Keratinocyte (primary cell): ENCODE results near the gene DCBLD2. TPM values are rescaled to one million over a fixed set of nuclear protein-coding genes. Genes with fewer than 3 reads are reported as not detected.

ENCODE experiments used
- DNase-seq: peaks from one replicate; pipeline ENCODE4 v3.0.0-alpha.2; 2011; ENCODE audit warnings: low read depth, missing footprints, low spot score
- FAIRE-seq: peaks from 2 replicates; lab custom pipeline; 2011; peaks lifted over from hg19 to GRCh38; lab: Jason Lieb, UNC
- H2AFZ ChIP-seq: 2 replicates; pipeline ENCODE4 v1.6.0; 2012; ENCODE audit warnings: low read length, control low read depth, inconsistent platforms; ENCODE audit not compliant: control insufficient read depth
- H3K27ac ChIP-seq: 2 replicates; pipeline ENCODE4 v1.5.1; 2011; ENCODE audit warnings: low read length; ENCODE audit not compliant: control insufficient read depth, insufficient read depth
- H3K27me3 ChIP-seq: 3 replicates; pipeline ENCODE4 v1.6.0; 2011; ENCODE audit warnings: low read length; ENCODE audit not compliant: control insufficient read depth, insufficient read depth; ENCODE audit errors: extremely low read depth
- H3K36me3 ChIP-seq, 2 experiments: 2 replicates in 1 of 2; 3 replicates in 1 of 2; pipeline ENCODE4 v1.5.1; 2011; ENCODE audit warnings: low read length in 2 of 2, mild to moderate bottlenecking in 1 of 2; ENCODE audit not compliant: control insufficient read depth in 2 of 2, insufficient read depth in 2 of 2; ENCODE audit errors: extremely low read depth in 1 of 2
- H3K4me1 ChIP-seq: 3 replicates; pipeline ENCODE4 v1.5.1; 2011; ENCODE audit warnings: low read length; ENCODE audit not compliant: control insufficient read depth, insufficient read depth; ENCODE audit errors: extremely low read depth
- H3K4me2 ChIP-seq: 3 replicates; pipeline ENCODE4 v1.6.0; 2011; ENCODE audit warnings: low read depth, low read length; ENCODE audit not compliant: control insufficient read depth, insufficient read depth; ENCODE audit errors: extremely low read depth
- H3K4me3 ChIP-seq, 3 experiments: fragments of 200-600 bp in 1 of 3; sonication (generic) in 1 of 3; 2 replicates in 2 of 3; 3 replicates in 1 of 3; pipeline ENCODE4 v1.5.1; 2011 to 2016; ENCODE audit warnings: low read length in 3 of 3, mild to moderate bottlenecking in 3 of 3, control low read depth in 2 of 3, inconsistent platforms in 1 of 3, low read depth in 1 of 3, mixed read lengths in 1 of 3, mixed run types in 1 of 3, moderate library complexity in 1 of 3; ENCODE audit not compliant: control insufficient read depth in 2 of 3, insufficient read depth in 2 of 3; ENCODE audit errors: extremely low read depth in 1 of 3
- H3K79me2 ChIP-seq: 2 replicates; pipeline ENCODE4 v1.6.0; 2012; ENCODE audit warnings: low read length; ENCODE audit not compliant: control insufficient read depth, insufficient read depth
- H3K9ac ChIP-seq: 3 replicates; pipeline ENCODE4 v1.6.0; 2011; ENCODE audit warnings: low read length; ENCODE audit not compliant: control insufficient read depth, insufficient read depth; ENCODE audit errors: extremely low read depth
- H3K9me1 ChIP-seq: 3 replicates; pipeline ENCODE4 v1.6.0; 2011; ENCODE audit warnings: low read length; ENCODE audit not compliant: control insufficient read depth, insufficient read depth; ENCODE audit errors: extremely low read depth
- H3K9me3 ChIP-seq: 2 replicates; pipeline ENCODE4 v1.5.1; 2012; ENCODE audit warnings: low read depth, low read length; ENCODE audit not compliant: control insufficient read depth
- H4K20me1 ChIP-seq: 3 replicates; pipeline ENCODE4 v1.6.0; 2011; ENCODE audit warnings: low read length; ENCODE audit not compliant: control insufficient read depth, insufficient read depth; ENCODE audit errors: extremely low read depth
- EZH2 ChIP-seq: IDR thresholded peaks from one replicate; pipeline ENCODE4 v1.6.1; 2012; ENCODE audit warnings: inconsistent platforms, mild to moderate bottlenecking, low read length, moderate library complexity
- dilution Hi-C: fragments of 300-500 bp; cut with MboI; formaldehyde crosslinking; loops from one replicate; pipeline ENCODE4 v1.7.0; 2020; ENCODE audit warnings: low sequenced_read_pairs; ENCODE audit not compliant: extremely low pct_ligation_motif_present
- polyA plus RNA-seq, 5 experiments: library from polyadenylated mRNA; depleted of rRNA in 3 of 5; stranded (reverse) in 3 of 5; stranded (forward) in 1 of 5; unstranded in 1 of 5; fragments of >200 nt; gene quantifications; 1 replicate in 1 of 5; 2 replicates in 3 of 5; 3 replicates in 1 of 5; pipeline versions ENCODE4 v1.2.1 to v1.2.3, GENCODE V29; 2011 to 2012; ENCODE audit warnings: missing spikeins in 2 of 5, low read depth in 1 of 5, low replicate concordance in 1 of 5
- TF ChIP-seq, protein P1 (sequence below), 3 experiments: IDR thresholded peaks in 1 of 3; conservative IDR thresholded peaks in 1 of 3; optimal IDR thresholded peaks in 1 of 3; 2 replicates in 2 of 3; 3 replicates in 1 of 3; pipeline versions ENCODE3 to v1.5.1; 2011; ENCODE audit warnings: low read length in 3 of 3, mild to moderate bottlenecking in 3 of 3, moderate library complexity in 2 of 3, control low read depth in 1 of 3, inconsistent platforms in 1 of 3; ENCODE audit not compliant: insufficient read depth in 2 of 3; ENCODE audit errors: extremely low read depth in 1 of 3

Gene DCBLD2
- polyA plus RNA-seq, 1 donor (not counting 4 experiments of a cell fraction or from before 2014, with no cell fraction given), result 465 TPM

DNA sequence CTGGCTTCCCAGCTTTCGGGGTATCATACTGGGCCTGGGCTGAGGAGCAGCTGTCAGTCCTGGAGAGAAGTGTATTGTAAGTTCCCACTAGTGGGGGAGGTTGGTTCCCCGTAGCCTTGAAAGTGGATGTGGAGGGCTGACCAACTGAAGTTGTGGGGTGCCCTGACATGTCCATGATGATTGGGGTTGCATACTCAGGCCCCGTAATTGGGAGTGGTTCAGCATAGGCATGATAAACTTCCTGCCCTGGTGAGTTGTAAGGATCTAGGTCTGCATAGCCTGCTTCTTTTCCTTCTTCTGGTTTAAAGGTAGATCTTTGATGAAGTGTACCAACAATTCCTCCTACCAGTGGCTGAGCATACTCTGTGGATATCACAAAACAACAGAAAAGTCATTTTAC lies 102.0 kb downstream of the DCBLD2 start:
- Histone ChIP-seq H3K27ac (peak overlapping the region; percentile 26), H3K27me3 (no peaks in the 10 kb centered on the region), H3K9me1 (no peaks in the 10 kb centered on the region), H3K9me3 (no peaks in the 10 kb centered on the region), H3K4me2 (no peak overlapping the region), H3K4me3 (peak overlapping the region in 1 of 3 experiments; percentile 19), H3K36me3 (peaks cover 11 to 44% of the 10 kb centered on the region in 2 experiments), H3K9ac (no peak overlapping the region), H3K79me2 (no peaks in the 10 kb centered on the region), H3K4me1 (peaks cover 33% of the 10 kb centered on the region), H4K20me1 (peaks cover 8% of the 10 kb centered on the region), H2AFZ (no peak overlapping the region)
- DNase-seq, result peak; percentile 40
- TF ChIP-seq, protein P1, sequence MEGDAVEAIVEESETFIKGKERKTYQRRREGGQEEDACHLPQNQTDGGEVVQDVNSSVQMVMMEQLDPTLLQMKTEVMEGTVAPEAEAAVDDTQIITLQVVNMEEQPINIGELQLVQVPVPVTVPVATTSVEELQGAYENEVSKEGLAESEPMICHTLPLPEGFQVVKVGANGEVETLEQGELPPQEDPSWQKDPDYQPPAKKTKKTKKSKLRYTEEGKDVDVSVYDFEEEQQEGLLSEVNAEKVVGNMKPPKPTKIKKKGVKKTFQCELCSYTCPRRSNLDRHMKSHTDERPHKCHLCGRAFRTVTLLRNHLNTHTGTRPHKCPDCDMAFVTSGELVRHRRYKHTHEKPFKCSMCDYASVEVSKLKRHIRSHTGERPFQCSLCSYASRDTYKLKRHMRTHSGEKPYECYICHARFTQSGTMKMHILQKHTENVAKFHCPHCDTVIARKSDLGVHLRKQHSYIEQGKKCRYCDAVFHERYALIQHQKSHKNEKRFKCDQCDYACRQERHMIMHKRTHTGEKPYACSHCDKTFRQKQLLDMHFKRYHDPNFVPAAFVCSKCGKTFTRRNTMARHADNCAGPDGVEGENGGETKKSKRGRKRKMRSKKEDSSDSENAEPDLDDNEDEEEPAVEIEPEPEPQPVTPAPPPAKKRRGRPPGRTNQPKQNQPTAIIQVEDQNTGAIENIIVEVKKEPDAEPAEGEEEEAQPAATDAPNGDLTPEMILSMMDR (optimal IDR thresholded peaks at IDR 0.05 in 1 of 3, IDR thresholded peaks at IDR 0.05 in 1 of 3, conservative IDR thresholded peaks at IDR 0.05 in 1 of 3; ENCODE audit: extremely low read depth in 1 of 3, insufficient read depth in 2 of 3, low read length in 3 of 3), result no peak
- TF ChIP-seq EZH2, result no peak
- dilution Hi-C loops, result loop anchor here (25.0 kb wide), 1 partner anchor 187 kb away; no protein-coding TSS in a partner anchor
- FAIRE-seq, result peak; percentile 69

DNA sequence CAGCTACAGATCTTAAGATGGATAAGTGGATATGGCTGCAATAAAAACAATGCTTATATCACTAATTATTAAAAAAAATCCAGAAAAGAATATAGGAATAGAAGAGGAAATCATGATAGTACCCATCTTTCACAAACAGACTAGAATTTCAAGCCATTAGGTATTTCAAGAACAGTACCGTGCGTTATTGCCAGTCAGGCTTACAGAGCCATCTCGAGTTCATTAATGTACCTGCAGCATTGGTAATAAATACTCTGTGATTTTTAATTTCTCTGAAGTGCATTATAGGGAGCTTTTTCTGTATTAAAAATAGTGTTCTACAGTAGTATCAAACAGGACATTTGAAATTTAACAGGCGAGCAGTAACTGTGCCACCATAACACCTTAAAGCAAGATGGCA lies 102.7 kb downstream of the DCBLD2 start:
- DNase-seq (no peak), FAIRE-seq (no peak)
- dilution Hi-C loops, result loop anchor here (25.0 kb wide), 1 partner anchor 187 kb away; no protein-coding TSS in a partner anchor
- peaks cover 11 to 44% of the 10 kb centered on the region in 2 experiments for H3K36me3 ChIP-seq
- peaks cover 8% of the 10 kb centered on the region for H4K20me1 ChIP-seq
- H3K9me3 ChIP-seq, result no peaks in the 10 kb centered on the region
- H3K4me2 ChIP-seq, result no peak overlapping the region
- no peaks in the 10 kb centered on the region for H3K27me3 ChIP-seq
- no peak for TF ChIP-seq EZH2
- TF ChIP-seq, protein P1 (optimal IDR thresholded peaks at IDR 0.05 in 1 of 3, IDR thresholded peaks at IDR 0.05 in 1 of 3, conservative IDR thresholded peaks at IDR 0.05 in 1 of 3; ENCODE audit: extremely low read depth in 1 of 3, insufficient read depth in 2 of 3, low read length in 3 of 3), result no peak
- H3K9me1 ChIP-seq, result no peaks in the 10 kb centered on the region
- no peaks in the 10 kb centered on the region for H3K79me2 ChIP-seq
- H3K27ac ChIP-seq, result no peak overlapping the region
- H3K9ac ChIP-seq, result no peak overlapping the region
- H2AFZ ChIP-seq, result no peak overlapping the region
- H3K4me1 ChIP-seq, result peaks cover 33% of the 10 kb centered on the region
- H3K4me3 ChIP-seq, result no peak overlapping the region
